Islet of Langerhans (tissue), 1 donor: Measurements from ENCODE around the gene CNOT6L.

ENCODE experiments used
- FAIRE-seq: peaks from one replicate; lab custom pipeline; 2011; peaks lifted over from hg19 to GRCh38; lab: Jason Lieb, UNC

CNOT6L gene

DNA sequence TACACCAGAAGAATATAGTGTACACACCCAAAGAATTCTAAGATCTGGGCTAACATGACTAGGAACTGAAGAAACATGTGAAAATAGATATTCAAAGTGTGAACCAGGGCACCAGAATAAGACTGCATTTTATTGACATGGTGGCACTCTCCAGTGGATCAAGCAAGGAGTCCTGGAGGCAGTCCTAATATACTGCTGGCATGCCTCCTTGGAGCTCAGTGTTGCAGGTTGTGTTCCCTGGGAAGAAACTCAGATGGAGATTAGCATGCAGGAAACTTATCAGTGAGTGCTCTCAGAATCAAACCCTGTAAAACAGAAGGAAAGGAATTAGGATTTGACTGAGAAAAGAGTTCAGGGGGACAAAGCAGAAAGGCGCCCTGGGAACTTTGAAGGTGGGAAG is 108.5 kb downstream of the CNOT6L start:
- no peak for FAIRE-seq

- FAIRE-seq, result no peak
These were observed 109.1 kb downstream of the CNOT6L start for GRCh38 chr4:77710059-77710458.

DNA sequence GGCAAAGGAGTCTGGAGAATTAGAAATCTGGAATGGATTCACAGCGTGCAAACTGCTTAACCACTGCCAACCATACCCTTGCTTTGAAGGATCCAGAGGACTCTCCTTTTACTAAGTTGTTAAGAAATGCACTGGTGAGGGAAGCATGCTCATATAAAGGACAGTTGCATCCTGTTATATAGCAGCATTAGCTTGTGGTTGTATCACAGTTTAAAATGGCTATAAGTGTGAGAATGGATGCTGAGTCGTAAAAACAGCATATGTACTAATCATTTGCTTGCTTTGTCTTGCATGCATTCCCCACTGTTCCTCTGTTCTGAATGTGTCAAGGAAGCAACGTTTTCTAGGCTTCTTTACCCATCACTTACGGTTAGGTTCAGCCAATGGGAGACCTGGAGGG is 112.5 kb downstream of the CNOT6L start:
- FAIRE-seq, result no peak

DNA sequence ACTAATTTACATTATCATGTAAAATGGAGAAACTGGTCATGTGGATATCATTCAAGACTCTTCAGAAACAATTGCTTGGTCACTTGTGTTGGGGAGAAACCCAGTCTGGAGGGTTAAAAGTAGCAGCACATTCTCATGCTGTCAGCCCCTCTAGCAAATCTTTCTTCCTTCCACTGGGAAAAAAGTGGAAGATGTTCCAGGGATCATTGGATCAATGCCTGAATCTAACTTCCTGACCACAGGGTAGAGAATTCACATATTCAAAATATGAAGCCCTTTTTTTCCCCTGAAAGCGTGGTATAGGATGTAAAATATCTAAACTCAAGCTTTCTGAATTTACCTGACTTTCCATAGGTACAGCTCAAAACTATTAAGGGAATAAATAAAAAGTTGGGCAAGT is 115.5 kb downstream of the CNOT6L start:
- no peak for FAIRE-seq

DNA sequence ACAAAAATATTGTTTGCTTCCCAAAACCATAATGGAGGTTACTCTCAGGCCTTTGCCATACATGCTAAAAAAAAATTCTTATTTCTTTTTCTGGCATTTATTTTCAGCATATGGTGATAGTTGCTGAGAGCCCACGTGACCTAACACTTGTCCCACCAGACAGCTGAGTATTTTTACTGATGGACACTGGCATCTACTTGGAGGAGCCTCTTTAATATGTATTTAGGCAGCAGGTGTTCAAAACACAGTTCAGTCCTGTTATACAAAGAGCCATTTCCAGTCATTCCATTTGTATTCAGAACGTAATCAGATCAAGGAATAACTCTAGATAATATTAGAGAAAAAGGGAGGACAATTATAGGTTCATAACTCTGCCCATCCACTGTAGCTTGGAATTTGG is 118.0 kb downstream of the CNOT6L start:
- no peak for FAIRE-seq

- no peak for FAIRE-seq
These were observed 119.4 kb downstream of the CNOT6L start for GRCh38 chr4:77699731-77700210.

GRCh38 chr4:77697860-77698590 is 121.1 kb downstream of the CNOT6L start:
- no peak for FAIRE-seq

- no peak for FAIRE-seq
These were observed 123.4 kb downstream of the CNOT6L start for GRCh38 chr4:77695774-77696173.

DNA sequence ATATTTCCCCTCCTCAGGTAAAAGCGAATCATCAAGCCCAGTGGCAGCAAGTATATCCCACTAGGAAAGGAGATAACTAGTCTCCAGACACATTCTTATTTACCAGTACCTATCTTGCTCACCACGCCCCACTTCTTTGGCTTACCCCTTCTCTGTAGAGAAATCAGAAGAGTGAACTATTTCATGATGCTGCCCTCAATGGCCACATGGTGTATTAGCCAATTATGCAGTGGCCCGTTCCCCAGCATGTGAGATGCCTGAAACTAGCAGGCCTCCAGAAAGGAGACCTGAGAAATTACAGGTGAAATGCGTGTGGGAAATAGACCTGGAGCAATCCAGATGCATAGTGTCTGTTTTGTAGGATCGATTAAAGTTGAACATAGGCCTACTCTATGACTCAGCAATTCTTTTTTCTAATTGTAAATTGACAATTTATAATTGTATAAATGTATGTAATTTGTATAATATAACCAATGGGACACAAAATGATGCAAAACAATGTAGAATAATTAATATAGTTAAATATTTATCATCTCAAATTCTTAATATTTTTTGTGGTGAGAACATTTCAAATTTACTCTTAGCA is 126.2 kb downstream of the CNOT6L start:
- no peak for FAIRE-seq

GRCh38 chr4:77681792-77682191 is 137.4 kb downstream of the CNOT6L start:
- FAIRE-seq, result no peak

DNA sequence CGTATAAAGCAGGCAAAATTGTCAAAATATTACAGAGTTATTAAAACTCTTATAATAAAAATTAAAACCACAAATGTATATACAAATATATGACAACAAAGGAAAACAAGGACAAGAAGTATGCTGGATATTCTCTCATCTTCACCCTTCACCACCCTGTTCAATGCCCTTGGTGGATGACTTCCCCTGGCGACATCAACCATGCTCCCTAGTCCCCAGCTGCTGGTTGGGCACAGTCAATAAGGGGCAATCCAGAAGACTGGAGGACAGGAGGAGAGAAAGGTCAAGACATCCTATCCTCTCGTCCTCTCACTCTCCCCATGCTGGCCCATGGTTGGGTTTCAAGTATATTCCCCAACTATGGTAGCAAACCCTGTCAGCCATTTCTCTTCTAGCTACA is 142.3 kb downstream of the CNOT6L start:
- FAIRE-seq, result no peak

- no peak for FAIRE-seq
These were observed 148.1 kb downstream of the CNOT6L start for GRCh38 chr4:77671051-77671450.

DNA sequence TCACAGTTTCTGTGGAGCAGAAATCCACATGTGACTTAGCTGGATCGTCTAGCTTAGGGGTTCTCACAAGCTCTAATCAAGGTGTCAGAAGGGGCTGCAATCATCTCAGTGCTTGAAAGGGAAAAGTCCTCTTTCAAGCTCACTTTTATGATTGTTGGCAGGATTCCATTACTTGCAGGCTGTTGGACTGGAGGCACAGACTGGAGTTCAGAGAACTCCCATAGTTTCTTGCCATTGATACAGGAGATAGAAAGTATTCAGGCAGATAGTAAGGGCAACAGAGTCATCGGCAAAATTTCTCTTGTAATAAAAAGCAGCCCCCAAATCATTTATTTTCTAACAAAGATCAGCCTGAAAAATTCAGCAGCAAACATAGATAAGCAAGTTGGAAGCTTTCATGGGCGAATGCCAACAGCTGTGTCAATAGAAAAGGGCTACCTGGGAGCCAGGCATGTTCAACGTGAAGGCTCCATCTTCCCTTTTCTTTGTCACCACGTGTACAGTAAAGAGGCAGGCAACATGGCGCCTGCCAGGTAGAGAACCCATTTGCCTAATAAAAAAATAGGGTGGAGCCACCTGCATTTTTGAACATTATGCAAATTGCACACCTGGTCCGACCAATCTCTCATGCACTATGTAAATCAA is 149.1 kb downstream of the CNOT6L start:
- FAIRE-seq, result no peak

- FAIRE-seq, result no peak
These were observed 153.6 kb downstream of the CNOT6L start for GRCh38 chr4:77665381-77666069.
